ENCODE results near the gene C5orf58.

The C5orf58 gene

GRCh38 chr5:170280011-170280493 lies 47.3 kb downstream of the C5orf58 start:
- Histone ChIP-seq H3K4me3 (ENCODE audit: low read depth, low read length) (no peak overlapping the region), H3K27ac (ENCODE audit: extremely low read depth, low read depth, low read length) (no peak overlapping the region), H3K4me1 (ENCODE audit: control insufficient read depth, insufficient read depth, low read length) (no peaks in the 10 kb centered on the region), H3K36me3 (ENCODE audit: control insufficient read depth in 2 of 2, insufficient read depth in 1 of 2, low read length in 2 of 2) (no peaks in the 10 kb centered on the region), H3K9me3 (ENCODE audit: control insufficient read depth, insufficient read depth, low read depth, low read length) (no peaks in the 10 kb centered on the region)
- POLR2A ChIA-PET = no interaction called here
- TF ChIP-seq GLIS1 (tag by site-specific recombination; IDR thresholded peaks at IDR 0.05) (peak; percentile 61), ZNF23 (tag by site-specific recombination; IDR thresholded peaks at IDR 0.05; ENCODE audit: borderline replicate concordance) (no peak), ZBTB8A (tag by site-specific recombination; IDR thresholded peaks at IDR 0.05) (no peak), ZNF18 (tag by site-specific recombination; IDR thresholded peaks at IDR 0.05) (no peak), ZNF398 (tag by site-specific recombination; IDR thresholded peaks at IDR 0.05) (no peak), ZNF354C (tag by site-specific recombination; IDR thresholded peaks at IDR 0.05; ENCODE audit: borderline replicate concordance, low read depth) (no peak), ZNF658 (tag by site-specific recombination; IDR thresholded peaks at IDR 0.05) (no peak), OVOL3 (tag by site-specific recombination; IDR thresholded peaks at IDR 0.05) (no peak), ZIC2 (tag by site-specific recombination; IDR thresholded peaks at IDR 0.05) (peak; percentile 76), ZNF548 (tag by site-specific recombination; IDR thresholded peaks at IDR 0.05) (no peak)
- CTCF ChIA-PET = interaction anchor here (1.1 kb wide), 1 partner anchor 12 kb away, joined by 4 read pairs; no protein-coding TSS in a partner anchor

- Histone ChIP-seq H3K27ac (ENCODE audit: extremely low read depth, low read depth, low read length) (no peak overlapping the region), H3K4me1 (ENCODE audit: control insufficient read depth, insufficient read depth, low read length) (no peaks in the 10 kb centered on the region), H3K36me3 (ENCODE audit: control insufficient read depth in 2 of 2, insufficient read depth in 1 of 2, low read length in 2 of 2) (no peaks in the 10 kb centered on the region), H3K4me3 (ENCODE audit: low read depth, low read length) (no peak overlapping the region), H3K9me3 (ENCODE audit: control insufficient read depth, insufficient read depth, low read depth, low read length) (no peaks in the 10 kb centered on the region; the same call in 1 of the 2 replicates)
- TF ChIP-seq GLI2 (tag by site-specific recombination; IDR thresholded peaks at IDR 0.05; ENCODE audit: borderline replicate concordance, low read depth) = no peak
- no peak for TF ChIP-seq OSR2 (tag by site-specific recombination; IDR thresholded peaks at IDR 0.05)
- TF ChIP-seq ZNF645 (tag by site-specific recombination; IDR thresholded peaks at IDR 0.05) = no peak
- no peak for TF ChIP-seq ZSCAN4 (tag by site-specific recombination; IDR thresholded peaks at IDR 0.05)
- TF ChIP-seq HOXD13 (CRISPR knock-in tag; IDR thresholded peaks at IDR 0.05; ENCODE audit: borderline replicate concordance) = no peak
- TF ChIP-seq ZXDB (tag by site-specific recombination; IDR thresholded peaks at IDR 0.05) = no peak
- no peak for TF ChIP-seq ZNF398 (tag by site-specific recombination; IDR thresholded peaks at IDR 0.05)
- ChIA-PET CTCF (interaction anchor here (1.1 to 1.2 kb wide), 2 partner anchors 9 to 138 kb away, joined by 4 to 7 read pairs; no protein-coding TSS in a partner anchor), POLR2A (no interaction called here)
These were observed 50.5 kb downstream of the C5orf58 start for GRCh38 chr5:170283296-170283695.
